ENCODE measurements around the gene FOXL2. TPM values are rescaled to one million over a fixed set of nuclear protein-coding genes. Genes with fewer than 3 reads are reported as not detected.

FOXL2 gene
- total and polyA plus RNA-seq, 9 of the 15 experiments (the other 6 are each of a cell fraction or from before 2014, with no cell fraction given) = 0.27 to 22.1 (median 3.2) TPM

GRCh38 chr3:138949445-138950005, 2.6 kb upstream of the FOXL2 start:
- Histone ChIP-seq H3K4me2 (ENCODE audit: insufficient read depth, low read length) (no peak overlapping the region), H3K27ac (ENCODE audit: extremely low read depth, low read depth, low read length) (no peak overlapping the region), H3K4me1 (replicated peaks in 1 of 2; ENCODE audit: control insufficient read depth in 2 of 2, insufficient read depth in 2 of 2, low read length in 2 of 2) (peaks cover 8 to 36% of the 10 kb centered on the region in 2 experiments; a peak in 4 of 5 replicates), H3K27me3 (ENCODE audit: control insufficient read depth in 2 of 2, insufficient read depth in 2 of 2, low read length in 2 of 2) (no peaks in the 10 kb centered on the region), H3K79me2 (ENCODE audit: control insufficient read depth, insufficient read depth, low read length) (peaks cover 35% of the 10 kb centered on the region), H2AFZ (ENCODE audit: low read depth, low read length) (no peak overlapping the region), H3K36me3 (ENCODE audit: control insufficient read depth, insufficient read depth, low read length) (peaks cover 9% of the 10 kb centered on the region; the same call in 2 of the 3 replicates), H3K9me1 (ENCODE audit: control insufficient read depth, insufficient read depth, low read length) (no peaks in the 10 kb centered on the region), H4K20me1 (replicated peaks; ENCODE audit: control insufficient read depth, insufficient read depth, low read length) (no peaks in the 10 kb centered on the region), H3K4me3 (no peak overlapping the region), H3K9me3 (replicated peaks; ENCODE audit: control insufficient read depth, insufficient read depth, low read depth, low read length) (no peaks in the 10 kb centered on the region), H3K9ac (ENCODE audit: insufficient read depth in 1 of 2, low read depth in 2 of 2, low read length in 2 of 2) (no peak overlapping the region)
- CTCF ChIA-PET (ENCODE audit: low intra/inter-chr PET ratio) = no interaction called here
- POLR2A ChIA-PET = no interaction called here
- in situ Hi-C loops (cut with MboI) (loop anchor here (25.0 kb wide), 1 partner anchor 887 kb away; no protein-coding TSS in a partner anchor), intact Hi-C loops (cut with micrococcal nuclease) (loop anchor here (10.0 kb wide), 1 partner anchor 885 kb away; no protein-coding TSS in a partner anchor)
- no TSS peak for BruUV-seq (replicated peaks)
- WGBS (ENCODE audit: insufficient coverage, low coverage, missing lambda C conversion rate) = 95% methylated on average over 19 of the region's 27 CpGs
- no peak for DNase-seq (ENCODE audit: extremely low read depth in 1 of 4, low spot score in 3 of 4)
- no peak for TF ChIP-seq BRCA1 (IDR thresholded peaks at IDR 0.05)
- no peak for TF ChIP-seq BRCA1 (CRISPR knock-in tag; IDR thresholded peaks at IDR 0.05)
- no peak for TF ChIP-seq HIVEP1 (CRISPR knock-in tag; IDR thresholded peaks at IDR 0.05)
- no peak for TF ChIP-seq TEAD1 (CRISPR knock-in tag; IDR thresholded peaks at IDR 0.05)
- no peak for TF ChIP-seq UBTF (IDR thresholded peaks at IDR 0.05; ENCODE audit: borderline replicate concordance in 1 of 2, low read depth in 2 of 2, low read length in 2 of 2)
- no peak for TF ChIP-seq SMAD4 (CRISPR knock-in tag; conservative IDR thresholded peaks at IDR 0.05)
- no peak for TF ChIP-seq KDM5B (IDR thresholded peaks at IDR 0.05; ENCODE audit: insufficient replicate concordance, low read depth, low read length)
- TF ChIP-seq HDAC1 (IDR thresholded peaks at IDR 0.05) = no peak
- TF ChIP-seq CTCF (IDR thresholded peaks at IDR 0.05 in 2 of 3, conservative IDR thresholded peaks at IDR 0.05 in 1 of 3; ENCODE audit: insufficient read depth in 2 of 3, low read depth in 1 of 3, low read length in 3 of 3) = no peak
- no peak for TF ChIP-seq RB1 (IDR thresholded peaks at IDR 0.05; ENCODE audit: low read depth)
- no peak for TF ChIP-seq POLR3A (IDR thresholded peaks at IDR 0.05; ENCODE audit: borderline replicate concordance, extremely low read depth, insufficient read depth, insufficient read length)
- no peak for TF ChIP-seq NRF1 (conservative IDR thresholded peaks at IDR 0.05 in 1 of 2, IDR thresholded peaks at IDR 0.05 in 1 of 2)
- TF ChIP-seq ZNF717 (CRISPR knock-in tag; IDR thresholded peaks at IDR 0.05) = no peak
- FAIRE-seq = no peak
- ATAC-seq = no peak
